Measurements from ENCODE around the gene SPIN4.
A peak's percentile ranks its signal among the peaks of the same experiment; 100 is the strongest.
"Not testable (repeated sequence)": the region's sequence is repeated elsewhere in the genome, so short reads cannot be mapped to it uniquely, and the experiment has no call there.

Gene SPIN4

DNA sequence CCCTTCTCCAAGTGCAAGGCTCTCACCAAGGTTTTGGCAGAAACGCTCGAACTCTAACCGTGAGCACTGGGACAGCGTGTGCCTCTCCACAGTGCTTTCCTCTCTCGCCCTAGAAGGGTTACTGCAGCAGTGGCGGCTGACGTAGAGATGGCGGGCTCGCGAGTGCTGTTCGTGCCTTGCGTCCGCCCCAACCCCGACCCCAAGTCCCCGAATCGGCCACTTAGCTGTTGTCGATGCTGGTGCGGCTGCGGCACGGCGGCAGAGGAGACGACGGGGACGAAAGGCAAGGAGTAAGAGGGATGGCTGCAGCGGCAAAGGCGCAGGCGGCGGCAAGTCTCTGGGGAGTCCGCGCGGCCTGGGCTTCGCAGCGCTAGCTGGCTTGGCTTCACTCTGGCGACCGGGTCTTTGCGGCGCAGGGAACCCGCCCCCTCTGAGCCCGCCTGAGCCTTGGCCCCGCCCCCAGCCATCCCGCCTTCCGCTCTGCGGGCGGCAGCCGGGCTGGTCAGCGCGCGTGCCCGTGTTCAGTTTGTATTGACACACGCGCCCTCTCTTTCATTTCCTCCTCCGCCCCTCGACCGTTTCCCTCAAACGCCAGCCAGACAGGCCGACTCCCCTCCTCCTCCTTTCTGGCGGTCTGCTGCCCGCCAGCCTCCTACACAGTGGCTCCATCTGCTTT is at the start of gene SPIN4:
Gene SPIN4, minus strand, starts transcription at position 392 of the 676 bp plus-strand sequence. CDS start 513 bp downstream, outside the sequence.
- peak; percentile 86 for DNase-seq

DNA sequence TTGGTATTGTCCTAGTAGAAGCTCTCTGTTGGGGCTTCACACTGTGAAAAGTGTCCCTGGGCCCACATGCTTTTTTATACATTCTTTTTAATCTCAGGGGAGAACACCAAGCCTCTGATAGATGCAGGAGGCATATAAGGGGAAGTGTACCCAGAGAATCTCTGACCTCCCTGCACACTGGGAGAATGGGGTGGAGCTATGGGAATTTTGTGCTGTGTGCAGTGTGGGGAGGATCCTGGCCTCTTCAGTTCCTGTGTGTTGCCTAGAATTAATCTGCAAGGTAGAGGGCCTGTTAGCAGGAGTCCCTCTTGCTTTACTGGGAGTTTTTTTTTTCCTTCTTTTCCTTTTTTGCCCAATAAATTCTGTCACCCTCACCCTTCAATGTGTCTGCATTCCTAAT is 49.2 kb upstream of the SPIN4 start:
- DNase-seq, result no peak

DNA sequence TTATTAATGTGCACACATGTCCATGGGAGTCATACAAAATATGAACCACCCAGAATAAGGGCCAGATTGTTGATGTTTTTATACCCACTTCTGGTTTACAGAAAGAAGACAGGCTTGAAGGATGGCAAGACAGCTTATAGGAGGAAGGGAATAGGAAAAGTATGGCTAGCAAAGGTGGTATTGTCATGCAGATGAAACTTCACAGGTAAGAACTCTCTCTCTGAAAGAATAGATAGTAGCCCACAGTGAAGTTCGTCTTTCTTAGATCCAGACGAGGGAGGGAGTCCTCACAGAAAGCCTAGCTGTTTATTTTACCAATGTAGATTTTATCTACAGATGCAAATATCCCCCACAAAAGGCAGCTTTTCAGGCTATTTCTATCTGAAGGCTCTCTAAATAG is 43.7 kb upstream of the SPIN4 start:
- DNase-seq, result no peak

DNA sequence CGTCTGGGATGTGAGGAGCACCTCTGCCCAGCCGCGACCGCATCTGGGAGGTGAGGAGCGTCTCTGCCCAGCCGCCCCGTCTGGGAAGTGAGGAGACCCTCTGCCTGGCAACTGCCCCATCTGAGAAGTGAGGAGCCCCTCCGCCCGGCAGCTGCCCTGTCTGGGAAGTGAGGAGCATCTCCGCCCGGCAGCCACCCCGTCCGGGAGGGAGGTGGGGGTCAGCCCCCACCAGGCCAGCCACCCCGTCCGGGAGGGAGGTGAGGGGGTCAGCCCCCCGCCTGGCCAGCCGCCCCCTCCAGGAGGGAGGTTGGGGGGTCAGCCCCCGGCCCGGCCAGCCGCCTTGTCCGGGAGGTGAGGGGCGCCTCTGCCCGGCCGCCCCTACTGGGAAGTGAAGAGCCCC is 42.0 kb upstream of the SPIN4 start:
- not testable (repeated sequence) for DNase-seq

- DNase-seq, result no peak
These were observed 36.3 kb upstream of the SPIN4 start for GRCh38 chrX:63387411-63387810.

DNA sequence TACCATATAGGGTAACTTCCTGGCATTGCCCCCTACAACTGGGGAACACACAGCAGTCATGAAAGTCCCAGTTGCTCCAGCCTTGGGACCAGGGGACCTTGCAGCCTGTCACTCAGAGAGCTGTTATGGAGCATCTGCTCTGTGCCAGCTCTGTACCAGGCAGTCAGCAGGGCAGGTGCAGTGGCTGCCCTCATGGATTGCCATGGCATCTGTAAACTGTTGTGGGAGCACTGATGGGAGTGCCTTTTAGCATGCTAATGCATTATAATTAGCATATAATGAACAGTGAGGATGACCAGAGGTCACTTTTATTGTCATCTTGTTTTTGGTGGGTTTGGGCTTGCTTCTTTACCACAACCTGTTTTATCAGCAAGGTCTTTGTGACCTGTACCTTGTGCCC is 33.1 kb upstream of the SPIN4 start:
- not testable (repeated sequence) for DNase-seq

DNA sequence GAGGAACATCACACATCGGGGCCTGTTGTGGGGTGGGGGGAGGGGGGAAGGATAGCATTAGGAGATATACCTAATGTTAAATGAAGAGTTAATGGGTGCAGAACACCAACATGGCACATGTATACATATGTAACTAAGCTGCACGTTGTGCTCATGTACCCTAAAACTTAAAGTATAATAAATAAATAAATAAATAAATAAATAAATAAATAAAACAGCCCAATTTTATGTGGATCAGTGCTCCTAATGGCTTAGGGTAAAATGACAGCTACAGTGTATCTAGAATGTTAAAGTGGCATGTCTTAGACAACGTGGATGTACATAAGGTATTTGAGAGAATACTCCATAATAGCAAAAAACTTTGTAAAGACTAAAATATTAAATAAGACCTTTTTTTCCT is 21.9 kb upstream of the SPIN4 start:
- not testable (repeated sequence) for DNase-seq

DNA sequence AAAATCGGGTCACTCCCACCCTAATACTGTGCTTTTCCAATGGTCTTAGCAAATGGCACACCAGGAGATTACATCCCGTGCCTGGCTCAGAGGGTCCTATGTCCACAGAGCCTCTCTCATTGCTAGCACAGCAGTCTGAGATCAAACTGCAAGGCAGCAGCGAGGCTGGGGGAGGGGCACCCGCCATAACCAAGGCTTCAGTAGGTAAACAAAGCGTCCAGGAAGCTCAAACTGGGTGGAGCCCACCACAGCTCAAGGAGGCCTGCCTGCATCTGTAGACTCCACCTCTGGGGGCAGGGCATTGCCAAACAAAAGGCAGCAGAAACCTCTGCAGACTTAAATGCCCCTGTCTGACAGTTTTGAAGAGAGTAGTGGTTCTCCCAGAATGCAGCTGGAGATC is 16.6 kb upstream of the SPIN4 start:
- not testable (repeated sequence) for DNase-seq

DNA sequence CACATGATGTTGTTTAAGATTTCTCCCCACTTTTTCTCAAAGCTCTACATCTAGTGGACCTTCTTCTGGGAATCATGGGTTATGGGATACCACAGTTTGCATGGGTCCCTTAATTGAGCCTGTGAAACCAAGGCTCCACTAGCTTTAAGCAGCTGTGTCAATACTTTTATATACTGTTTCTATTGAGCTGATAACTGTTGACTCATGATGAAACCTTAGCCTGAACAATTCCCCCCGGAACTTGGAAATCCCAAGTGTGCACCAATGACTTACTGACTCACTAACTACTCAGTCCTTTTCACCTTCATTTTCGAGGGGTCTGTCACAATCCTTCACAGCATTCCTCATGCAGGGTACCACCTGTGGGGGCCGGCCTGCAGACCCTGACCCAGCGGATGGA is 12.7 kb upstream of the SPIN4 start:
- no peak for DNase-seq

DNA sequence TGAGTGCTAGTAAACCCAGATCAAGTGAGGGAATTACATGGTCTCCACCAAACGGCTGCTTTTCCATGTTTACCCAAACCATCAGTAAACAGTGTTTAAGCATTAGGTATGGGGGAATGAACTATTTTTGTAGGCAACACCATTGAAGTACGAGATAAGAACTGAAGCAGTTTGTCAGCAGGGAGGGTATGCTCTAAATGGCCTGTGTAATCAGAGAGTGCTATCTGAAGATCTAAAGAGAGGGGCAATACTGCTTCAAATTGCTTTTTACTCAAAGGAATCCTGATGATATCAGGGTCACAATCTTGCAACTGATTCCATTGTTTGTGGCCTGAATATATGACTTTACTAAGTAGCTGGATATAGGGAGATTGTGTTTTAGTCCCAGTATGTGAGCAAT is 10.4 kb upstream of the SPIN4 start:
- no peak for DNase-seq

GRCh38 chrX:63354484-63354883 is 3.4 kb upstream of the SPIN4 start:
- DNase-seq, result no peak

GRCh38 chrX:63350465-63350877 is 661 bp downstream of the SPIN4 start:
- peak; percentile 14 for DNase-seq

- DNase-seq, result no peak
These were observed 1.8 kb downstream of the SPIN4 start for GRCh38 chrX:63349307-63349706.

GRCh38 chrX:63330681-63331080 is 20.5 kb downstream of the SPIN4 start:
- DNase-seq, result no peak

DNA sequence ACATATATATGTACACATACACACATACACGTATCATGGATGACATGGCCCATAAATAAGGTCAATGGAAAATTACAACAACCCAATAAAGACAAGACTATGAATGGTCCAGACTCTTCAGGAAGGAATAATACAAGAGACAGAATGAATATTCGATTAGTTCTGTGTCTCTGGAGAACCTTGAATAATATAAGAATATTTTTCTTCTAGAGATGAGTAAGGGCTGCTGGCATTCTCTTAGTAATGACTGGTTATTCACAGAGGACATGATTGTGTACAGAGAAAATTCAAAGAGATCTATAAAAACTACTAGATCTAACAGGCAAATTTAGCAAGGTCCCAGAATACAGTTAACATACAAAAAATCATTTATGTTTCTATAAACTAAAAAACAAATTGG is 23.3 kb downstream of the SPIN4 start:
- DNase-seq, result no peak

DNA sequence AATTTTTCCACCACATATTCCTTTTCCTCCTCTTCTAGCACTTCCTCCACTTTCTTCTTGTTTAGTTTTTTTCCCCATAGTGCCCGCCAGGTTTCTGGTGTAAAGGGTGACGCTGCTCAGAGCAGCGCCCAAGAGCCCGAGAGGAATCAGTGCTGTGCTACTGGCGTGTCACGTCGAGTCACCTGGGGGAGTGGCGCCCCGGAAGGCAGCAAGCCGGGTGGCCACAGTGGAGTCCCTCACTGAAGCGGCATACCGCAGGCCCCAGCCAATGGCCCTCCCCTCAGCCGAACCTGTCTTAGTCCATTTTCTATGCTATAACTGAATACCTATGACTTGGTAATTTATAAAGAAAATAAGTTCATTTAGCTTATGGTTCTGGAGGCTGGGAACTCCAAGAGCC is 51.5 kb downstream of the SPIN4 start:
- DNase-seq, result no peak
